SK-N-SH (cell line): ENCODE data around the gene KMO.

Source experiments
- NRF1 ChIP-seq: IDR thresholded peaks from 2 replicates; pipeline ENCODE4 v1.6.1; 2012; ENCODE audit warnings: low read depth, mild to moderate bottlenecking, low read length
- TF ChIP-seq, protein P1 (sequence below): fragments of 200-600 bp; sonication (generic); IDR thresholded peaks from 2 replicates; pipeline ENCODE4 v1.6.1; 2017; ENCODE audit warnings: antibody characterized with exemption, mild to moderate bottlenecking, moderate library complexity
- TF ChIP-seq, protein P2 (sequence below): IDR thresholded peaks from 2 replicates; pipeline ENCODE4 v1.4.0; 2012; ENCODE audit warnings: low read depth, borderline replicate concordance

DNA sequence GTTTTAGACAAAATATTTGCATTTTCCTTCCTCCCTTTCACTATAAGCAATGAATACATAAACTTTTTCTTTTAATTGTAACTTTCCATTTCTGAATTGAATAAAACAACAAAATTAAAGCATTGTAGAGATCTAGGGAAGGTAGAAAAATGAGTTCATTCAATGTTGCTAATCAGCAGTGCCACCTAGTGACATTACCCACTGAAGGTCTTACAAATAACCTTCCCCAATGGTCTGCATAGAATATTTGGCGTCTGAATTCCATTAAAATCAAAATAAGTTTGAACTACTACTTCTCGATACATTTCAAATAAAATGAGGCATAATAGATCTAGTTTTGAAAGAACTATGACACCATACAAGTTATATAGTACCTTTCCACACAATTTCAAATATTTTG, 32.3 kb upstream of the KMO start:
- TF ChIP-seq, protein P1, sequence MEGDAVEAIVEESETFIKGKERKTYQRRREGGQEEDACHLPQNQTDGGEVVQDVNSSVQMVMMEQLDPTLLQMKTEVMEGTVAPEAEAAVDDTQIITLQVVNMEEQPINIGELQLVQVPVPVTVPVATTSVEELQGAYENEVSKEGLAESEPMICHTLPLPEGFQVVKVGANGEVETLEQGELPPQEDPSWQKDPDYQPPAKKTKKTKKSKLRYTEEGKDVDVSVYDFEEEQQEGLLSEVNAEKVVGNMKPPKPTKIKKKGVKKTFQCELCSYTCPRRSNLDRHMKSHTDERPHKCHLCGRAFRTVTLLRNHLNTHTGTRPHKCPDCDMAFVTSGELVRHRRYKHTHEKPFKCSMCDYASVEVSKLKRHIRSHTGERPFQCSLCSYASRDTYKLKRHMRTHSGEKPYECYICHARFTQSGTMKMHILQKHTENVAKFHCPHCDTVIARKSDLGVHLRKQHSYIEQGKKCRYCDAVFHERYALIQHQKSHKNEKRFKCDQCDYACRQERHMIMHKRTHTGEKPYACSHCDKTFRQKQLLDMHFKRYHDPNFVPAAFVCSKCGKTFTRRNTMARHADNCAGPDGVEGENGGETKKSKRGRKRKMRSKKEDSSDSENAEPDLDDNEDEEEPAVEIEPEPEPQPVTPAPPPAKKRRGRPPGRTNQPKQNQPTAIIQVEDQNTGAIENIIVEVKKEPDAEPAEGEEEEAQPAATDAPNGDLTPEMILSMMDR, result peak; percentile 77
- no peak for TF ChIP-seq NRF1
- TF ChIP-seq, protein P2, sequence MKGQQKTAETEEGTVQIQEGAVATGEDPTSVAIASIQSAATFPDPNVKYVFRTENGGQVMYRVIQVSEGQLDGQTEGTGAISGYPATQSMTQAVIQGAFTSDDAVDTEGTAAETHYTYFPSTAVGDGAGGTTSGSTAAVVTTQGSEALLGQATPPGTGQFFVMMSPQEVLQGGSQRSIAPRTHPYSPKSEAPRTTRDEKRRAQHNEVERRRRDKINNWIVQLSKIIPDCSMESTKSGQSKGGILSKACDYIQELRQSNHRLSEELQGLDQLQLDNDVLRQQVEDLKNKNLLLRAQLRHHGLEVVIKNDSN, result no peak
